GM12878 (cell line): ENCODE results near the gene CAP2. TPM values are rescaled to one million over a fixed set of nuclear protein-coding genes. Genes with fewer than 3 reads are reported as not detected.

Source experiments
- ATAC-seq: fragments of 200-7000 bp; cut with Tn5 transposase; 3 replicates; pipeline ENCODE4 v1.9.1; 2020; ENCODE audit warnings: mild to moderate bottlenecking, moderate library complexity
- BruUV-seq: library from RNA; stranded (reverse); fragments of 400-500 nt; replicated peaks from 2 replicates; lab custom pipeline; 2021; lab: Mats Ljungman, UMichigan
- CTCF ChIA-PET: fragments of 300-600 bp; sonication (Branson Sonifier 250); formaldehyde crosslinking; extraction: SDS; loops from one replicate; lab custom pipeline; 2021; ENCODE audit warnings: inconsistent platforms; lab: Yijun Ruan, JAX
- POLR2A ChIA-PET: fragments of 350-600 bp; formaldehyde crosslinking; extraction: SDS; loops from one replicate; lab custom pipeline; 2021; ENCODE audit warnings: inconsistent platforms; lab: Charles Lee
- RAD21 ChIA-PET: fragments of 300-600 bp; sonication (Branson Sonifier 250); formaldehyde crosslinking; loops from one replicate; lab custom pipeline; 2023; ENCODE audit warnings: antibody characterized with exemption; ENCODE audit not compliant: unreplicated experiment; lab: Charles Lee
- SMC1A ChIA-PET: fragments of 300-600 bp; sonication (Branson Sonifier 250); formaldehyde crosslinking; loops from one replicate; lab custom pipeline; 2023; ENCODE audit not compliant: unreplicated experiment, uncharacterized antibody; lab: Charles Lee
- DNase-seq: peaks from one replicate; pipeline ENCODE4 v3.0.0-alpha.2; 2011; ENCODE audit warnings: low read depth, low spot score
- FAIRE-seq: peaks from 3 replicates; lab custom pipeline; 2011; peaks lifted over from hg19 to GRCh38; lab: Jason Lieb, UNC
- H2AFZ ChIP-seq: 2 replicates; pipeline ENCODE4 v1.6.0; 2011; ENCODE audit warnings: low read depth, low read length, control low read depth; ENCODE audit not compliant: control insufficient read depth
- H3K27ac ChIP-seq: 2 replicates; pipeline ENCODE4 v1.5.1; 2011; ENCODE audit warnings: control low read depth; ENCODE audit not compliant: control insufficient read depth, insufficient read depth
- H3K27me3 ChIP-seq, 2 experiments: replicated peaks in 1 of 2; 2 replicates each; pipeline versions ENCODE4 v1.6.0 to v1.6.1; 2011; ENCODE audit warnings: low read length in 1 of 2; ENCODE audit not compliant: control insufficient read depth in 2 of 2, insufficient read depth in 2 of 2
- H3K36me3 ChIP-seq, 2 experiments: 2 replicates each; pipeline ENCODE4 v1.5.1; 2011; ENCODE audit warnings: low read length in 1 of 2; ENCODE audit not compliant: control insufficient read depth in 2 of 2, insufficient read depth in 2 of 2
- H3K4me1 ChIP-seq: 2 replicates; pipeline ENCODE4 v1.6.1; 2011; ENCODE audit warnings: mild to moderate bottlenecking, low read length, moderate library complexity, mixed read lengths; ENCODE audit not compliant: control insufficient read depth, insufficient read depth
- H3K4me2 ChIP-seq: 2 replicates; pipeline ENCODE4 v1.6.0; 2011; ENCODE audit warnings: control low read depth; ENCODE audit not compliant: control insufficient read depth, insufficient read depth
- H3K4me3 ChIP-seq: fragments of 200-600 bp; sonication (generic); 2 replicates; pipeline ENCODE4 v1.5.1; 2016
- H3K79me2 ChIP-seq: 2 replicates; pipeline ENCODE4 v1.6.0; 2011; ENCODE audit warnings: low read length; ENCODE audit not compliant: control insufficient read depth, insufficient read depth
- H3K9ac ChIP-seq: 2 replicates; pipeline ENCODE4 v1.8.0; 2011; ENCODE audit warnings: low read length, control low read depth, mixed read lengths; ENCODE audit not compliant: control insufficient read depth, insufficient read depth
- H3K9me3 ChIP-seq: replicated peaks from 3 replicates; pipeline ENCODE4 v1.5.1; 2011; ENCODE audit warnings: mild to moderate bottlenecking, low read length; ENCODE audit not compliant: control insufficient read depth, insufficient read depth
- H4K20me1 ChIP-seq: 2 replicates; pipeline ENCODE4 v1.6.0; 2011; ENCODE audit not compliant: control insufficient read depth, insufficient read depth
- BACH1 ChIP-seq: fragments of 450-650 bp; IDR thresholded peaks from 2 replicates; pipeline ENCODE4 v1.6.1; 2017; ENCODE audit warnings: mild to moderate bottlenecking, borderline replicate concordance
- CBFB ChIP-seq: IDR thresholded peaks from 2 replicates; pipeline ENCODE4 v1.6.1; 2016; ENCODE audit warnings: antibody characterized with exemption, low read depth
- E4F1 ChIP-seq: fragments of 450-650 bp; IDR thresholded peaks from 2 replicates; pipeline ENCODE4 v1.6.1; 2018; ENCODE audit warnings: borderline replicate concordance, mild to moderate bottlenecking; ENCODE audit not compliant: partially characterized antibody
- IKZF1 ChIP-seq: fragments of 450-650 bp; conservative IDR thresholded peaks from 2 replicates; pipeline ENCODE4 v1.6.1; 2017; ENCODE audit warnings: antibody characterized with exemption, mild to moderate bottlenecking
- IKZF2 ChIP-seq, 2 experiments: fragments of 450-650 bp; IDR thresholded peaks; 2 replicates each; pipeline ENCODE4 v1.6.1; 2017; ENCODE audit warnings: mild to moderate bottlenecking in 2 of 2, moderate library complexity in 2 of 2
- JUND ChIP-seq: IDR thresholded peaks from 2 replicates; pipeline ENCODE4 v1.6.1; 2012; ENCODE audit warnings: low read depth, mild to moderate bottlenecking, low read length, improper control_type of control experiment, moderate library complexity
- MYC ChIP-seq: IDR thresholded peaks from 2 replicates; pipeline ENCODE4 v1.6.1; 2011; ENCODE audit warnings: mild to moderate bottlenecking, low read length, moderate library complexity, inconsistent platforms; ENCODE audit not compliant: insufficient read depth, insufficient replicate concordance, insufficient read length, severe bottlenecking
- NRF1 ChIP-seq: conservative IDR thresholded peaks from 2 replicates; pipeline ENCODE4 v1.6.1; 2011; ENCODE audit warnings: mild to moderate bottlenecking, low read depth, low read length, improper control_type of control experiment
- POLR2A ChIP-seq: IDR thresholded peaks from 2 replicates; pipeline ENCODE4 v1.6.1; 2011; ENCODE audit warnings: low read depth, mild to moderate bottlenecking, low read length
- SMAD1 ChIP-seq: fragments of 450-650 bp; IDR thresholded peaks from 2 replicates; pipeline ENCODE4 v1.6.1; 2018; ENCODE audit warnings: mild to moderate bottlenecking, low read depth; ENCODE audit not compliant: partially characterized antibody
- WGBS: methylation state at CpG from one replicate; pipeline ENCODE4 v1.1.6; 2016; ENCODE audit warnings: low lambda C conversion rate; ENCODE audit not compliant: insufficient replicate concordance, insufficient coverage; ENCODE audit errors: missing lambda C conversion rate; 5-methylcytosine and 5-hydroxymethylcytosine counted together
- in situ Hi-C: fragments of 300-500 bp; cut with MboI; formaldehyde crosslinking; loops from 9 replicates; pipeline ENCODE4 v1.14.3; 2018; ENCODE audit warnings: mixed read lengths
- intact Hi-C: fragments of 100-400 bp; cut with micrococcal nuclease; formaldehyde crosslinking; loops from one replicate; pipeline ENCODE4 v1.14.2; 2022; ENCODE audit not compliant: unreplicated experiment
- polyA plus RNA-seq, 11 experiments: library from polyadenylated mRNA; depleted of rRNA in 4 of 11; unstranded in 6 of 11; stranded (reverse) in 5 of 11; fragments of >200 nt; fragmentation: Nextera tagmentation in 4 of 11; fragmentation: Illumina TruSeq in 1 of 11; extraction: Ambion mirVana in 4 of 11; extraction: Trizol in 1 of 11; gene quantifications; 1 replicate in 1 of 11; 2 replicates in 10 of 11; pipeline versions ENCODE4 v1.2.1 to v1.2.3, GENCODE V29; 2011 to 2016; ENCODE audit warnings: inconsistent platforms in 2 of 11, missing spikeins in 2 of 11, low read depth in 1 of 11
- total RNA-seq, 4 experiments: library from RNA; depleted of rRNA in 3 of 4; stranded (reverse); fragments of >200 nt in 3 of 4; fragmentation: Illumina TruSeq in 1 of 4; extraction: Trizol in 1 of 4; gene quantifications; 2 replicates each; pipeline versions ENCODE4 v1.2.1 to v1.2.3, GENCODE V29; 2013 to 2021

CAP2 gene
- total and polyA plus RNA-seq, 10 of the 15 experiments (the other 5 are each of a cell fraction or from before 2014, with no cell fraction given): 0.10 to 2.0 (median 0.15) TPM; not detected in 7

GRCh38 chr6:17353440-17354175 is 39.8 kb upstream of the CAP2 start:
- DNase-seq (no peak), ATAC-seq (no peak), FAIRE-seq (no peak)
- Histone ChIP-seq H4K20me1 (no peaks in the 10 kb centered on the region), H3K9me3 (no peaks in the 10 kb centered on the region), H3K4me1 (no peaks in the 10 kb centered on the region), H3K4me3 (no peak overlapping the region), H3K9ac (no peak overlapping the region), H3K79me2 (no peaks in the 10 kb centered on the region), H3K4me2 (no peak overlapping the region), H3K36me3 (no peaks in the 10 kb centered on the region), H2AFZ (no peak overlapping the region), H3K27ac (no peak overlapping the region), H3K27me3 (no peaks in the 10 kb centered on the region)
- intact Hi-C loops: no loop called here
- TF ChIP-seq MYC: no peak
- POLR2A ChIA-PET: interaction anchor here (1.3 to 1.5 kb wide), 2 partner anchors 52 to 117 kb away, joined by 5 read pairs; no protein-coding TSS in a partner anchor
- 21% methylated on average over 4 of the region's 4 CpGs for WGBS
- SMC1A ChIA-PET: interaction anchor here (1.0 to 3.7 kb wide), 11 partner anchors 8 to 234 kb away, joined by 3 to 20 read pairs (median 5); no protein-coding TSS in a partner anchor
- in situ Hi-C loops: no loop called here
- RAD21 ChIA-PET: interaction anchor here (1.4 to 3.3 kb wide), 4 partner anchors 9 to 65 kb away, joined by 4 to 10 read pairs (median 10); partner anchors contain the start of gene CAP2
- BruUV-seq: no TSS peak
- CTCF ChIA-PET: interaction anchor here (0.9 to 1.2 kb wide), 4 partner anchors 10 to 230 kb away, joined by 3 to 4 read pairs (median 3); no protein-coding TSS in a partner anchor

- ChIA-PET CTCF (interaction anchor here (0.9 to 1.6 kb wide), 6 partner anchors 11 to 229 kb away, joined by 3 to 6 read pairs (median 3); no protein-coding TSS in a partner anchor), RAD21 (interaction anchor here (0.5 to 3.3 kb wide), 19 partner anchors 8 to 906 kb away, joined by 3 to 10 read pairs (median 3); partner anchors contain the start of genes CAP2 and FAM8A1), POLR2A (interaction anchor here (0.7 to 1.5 kb wide), 4 partner anchors 38 to 116 kb away, joined by 4 to 7 read pairs (median 5); partner anchors contain the start of gene CAP2), SMC1A (interaction anchor here (0.8 to 3.7 kb wide), 20 partner anchors 10 to 148 kb away, joined by 3 to 20 read pairs (median 4); partner anchors contain the start of gene CAP2)
- H3K27me3 ChIP-seq: no peaks in the 10 kb centered on the region
- H3K79me2 ChIP-seq: no peaks in the 10 kb centered on the region
- ATAC-seq: peak; percentile 83
- no peak overlapping the region for H3K9ac ChIP-seq
- BruUV-seq: no TSS peak
- H3K4me2 ChIP-seq: no peak overlapping the region
- no peaks in the 10 kb centered on the region for H4K20me1 ChIP-seq
- in situ Hi-C loops: no loop called here
- intact Hi-C loops: no loop called here
- H3K4me3 ChIP-seq: no peak overlapping the region
- no peaks in the 10 kb centered on the region for H3K36me3 ChIP-seq
- 23% methylated on average over 4 of the region's 4 CpGs for WGBS
- no peaks in the 10 kb centered on the region for H3K9me3 ChIP-seq
- no peak overlapping the region for H2AFZ ChIP-seq
- H3K27ac ChIP-seq: no peak overlapping the region
- no peak for FAIRE-seq
- peak; percentile 4 for DNase-seq
- no peaks in the 10 kb centered on the region for H3K4me1 ChIP-seq
- TF ChIP-seq MYC: no peak
- no peak for TF ChIP-seq POLR2A
- TF ChIP-seq CBFB: no peak
- peak; percentile 67 to 74; a peak in 3 of 4 replicates for TF ChIP-seq IKZF2 (IDR thresholded peaks at IDR 0.05)
- TF ChIP-seq JUND: no peak
- TF ChIP-seq NRF1: no peak
- peak; percentile 24; the same call in 1 of the 2 replicates for TF ChIP-seq BACH1
- TF ChIP-seq SMAD1: peak; percentile 22
- TF ChIP-seq E4F1: no peak
- TF ChIP-seq IKZF1: peak; percentile 50
Observed at GRCh38 chr6:17354700-17355403, 38.5 kb upstream of the CAP2 start.
